Measurements from ENCODE around the gene MAST4.
"Not testable (repeated sequence)": the region's sequence is repeated elsewhere in the genome, so short reads cannot be mapped to it uniquely, and the experiment has no call there.

Gene MAST4

GRCh38 chr5:67127347-67127895 lies 531.2 kb downstream of the MAST4 start:
- H3K27ac ChIP-seq; DNase-seq (ENCODE audit: low read depth, low spot score): not testable (repeated sequence)

DNA sequence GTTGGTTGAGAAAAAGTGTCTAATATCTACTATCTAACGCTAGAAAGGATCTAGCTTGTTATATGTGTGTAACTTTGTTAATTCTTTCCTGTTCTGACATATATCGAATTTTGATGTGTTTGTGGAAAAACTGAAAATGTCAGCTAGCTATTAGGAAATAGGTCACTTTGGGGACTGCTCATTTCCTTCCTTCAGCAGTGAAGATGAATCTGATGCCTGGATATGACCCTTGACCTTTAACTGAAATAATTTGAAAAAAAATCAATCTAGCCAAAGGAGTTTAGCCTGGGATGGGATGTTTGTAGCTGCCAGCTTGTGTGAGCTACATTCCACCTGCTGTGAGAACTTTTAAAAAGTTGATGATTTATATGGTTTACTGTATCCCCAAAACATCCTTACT lies 533.6 kb downstream of the MAST4 start:
- DNase-seq (ENCODE audit: low read depth, low spot score), result no peak
- no peak overlapping the region for H3K27ac ChIP-seq

DNA sequence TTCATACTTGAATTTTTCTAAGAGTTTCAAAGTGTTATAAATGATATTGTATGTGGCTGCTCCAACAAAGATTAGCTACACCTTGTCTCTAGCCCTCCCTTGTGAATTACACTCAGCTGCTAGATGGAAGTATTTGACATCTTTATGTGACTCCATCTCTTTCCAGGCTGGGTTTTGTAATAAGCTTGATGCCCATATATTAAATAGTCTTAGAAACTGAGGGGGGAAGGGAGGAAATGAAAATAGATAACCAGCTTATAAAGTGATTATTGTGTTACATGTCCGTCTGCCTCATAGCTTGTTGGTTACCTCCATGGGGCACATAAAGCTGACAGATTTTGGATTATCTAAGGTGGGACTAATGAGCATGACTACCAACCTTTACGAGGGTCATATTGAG lies 537.0 kb downstream of the MAST4 start:
- no peak overlapping the region for H3K27ac ChIP-seq
- DNase-seq (ENCODE audit: low read depth, low spot score), result no peak

GRCh38 chr5:67133776-67134175 lies 537.6 kb downstream of the MAST4 start:
- DNase-seq (ENCODE audit: low read depth, low spot score), result no peak
- no peak overlapping the region for H3K27ac ChIP-seq

- no peak overlapping the region for H3K27ac ChIP-seq
- DNase-seq (ENCODE audit: low read depth, low spot score), result no peak
Measured at GRCh38 chr5:67135381-67135984, 539.3 kb downstream of the MAST4 start.

GRCh38 chr5:67139030-67139429 lies 542.8 kb downstream of the MAST4 start:
- no peak for DNase-seq (ENCODE audit: low read depth, low spot score)
- no peak overlapping the region for H3K27ac ChIP-seq

GRCh38 chr5:67140413-67140812 lies 544.2 kb downstream of the MAST4 start:
- DNase-seq (ENCODE audit: low read depth, low spot score), result no peak
- H3K27ac ChIP-seq, result no peak overlapping the region

DNA sequence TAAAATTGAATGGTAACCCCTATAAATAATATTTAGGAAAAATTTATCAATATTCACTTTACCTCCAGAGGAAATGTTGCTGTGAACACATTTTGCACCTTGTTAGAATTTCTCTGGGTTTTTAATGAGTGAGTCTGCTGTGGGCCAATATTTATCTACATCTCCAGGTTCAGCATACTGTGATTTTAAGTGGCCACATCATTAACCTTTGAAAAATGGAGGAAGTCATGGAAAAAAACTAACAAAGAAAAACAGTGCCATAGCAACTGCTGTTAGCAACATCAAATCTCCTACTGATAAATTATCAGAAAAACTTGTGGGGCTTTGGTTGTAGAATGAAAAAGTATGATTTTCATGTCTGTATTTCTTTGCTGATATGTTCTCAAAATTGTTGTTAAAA lies 545.5 kb downstream of the MAST4 start:
- no peak overlapping the region for H3K27ac ChIP-seq
- DNase-seq (ENCODE audit: low read depth, low spot score), result no peak

DNA sequence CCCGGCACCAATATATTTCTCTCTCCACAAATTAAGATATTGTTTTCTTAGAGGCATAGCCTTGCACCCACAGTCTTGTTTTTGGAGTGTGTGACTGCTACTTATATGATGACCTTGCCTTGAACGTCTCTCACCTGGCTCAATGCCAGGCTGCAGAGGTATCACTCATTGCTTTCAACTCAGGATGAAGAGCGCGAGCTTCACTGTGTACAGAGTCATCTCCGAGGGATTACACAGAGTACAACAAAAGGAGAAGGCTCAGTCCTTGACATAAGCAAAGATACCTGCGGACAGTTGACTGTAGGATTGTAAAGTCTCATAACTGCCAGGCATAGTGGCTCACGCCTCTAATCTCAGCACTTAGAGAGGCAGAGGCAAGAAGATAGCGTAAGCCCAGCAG lies 546.6 kb downstream of the MAST4 start:
- H3K27ac ChIP-seq, result no peak overlapping the region
- no peak for DNase-seq (ENCODE audit: low read depth, low spot score)

GRCh38 chr5:67143549-67143948 lies 547.4 kb downstream of the MAST4 start:
- no peak overlapping the region for H3K27ac ChIP-seq
- no peak for DNase-seq (ENCODE audit: low read depth, low spot score)

- DNase-seq (ENCODE audit: low read depth, low spot score), result no peak
- H3K27ac ChIP-seq, result no peak overlapping the region
Measured at GRCh38 chr5:67144183-67144639, 548.0 kb downstream of the MAST4 start.

DNA sequence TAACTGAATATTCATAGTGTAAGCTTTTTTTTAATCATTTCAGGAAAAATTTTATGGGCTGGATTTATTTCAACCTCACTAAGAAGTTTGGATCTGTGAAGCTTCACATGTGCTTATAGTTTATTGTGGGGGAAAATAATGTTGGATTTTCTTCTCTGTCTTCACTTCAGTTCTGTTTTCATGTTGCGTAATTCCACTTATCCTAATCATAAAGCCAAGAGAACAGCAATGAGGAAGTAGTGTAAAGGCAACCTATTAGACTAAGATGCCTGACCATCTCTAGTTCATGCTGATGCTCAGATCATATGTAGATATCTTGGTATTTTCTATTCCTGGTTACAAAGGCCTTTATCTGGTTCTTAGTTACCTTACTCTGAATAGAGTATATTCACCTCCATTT lies 550.4 kb downstream of the MAST4 start:
- no peak for DNase-seq (ENCODE audit: low read depth, low spot score)
- no peak overlapping the region for H3K27ac ChIP-seq

DNA sequence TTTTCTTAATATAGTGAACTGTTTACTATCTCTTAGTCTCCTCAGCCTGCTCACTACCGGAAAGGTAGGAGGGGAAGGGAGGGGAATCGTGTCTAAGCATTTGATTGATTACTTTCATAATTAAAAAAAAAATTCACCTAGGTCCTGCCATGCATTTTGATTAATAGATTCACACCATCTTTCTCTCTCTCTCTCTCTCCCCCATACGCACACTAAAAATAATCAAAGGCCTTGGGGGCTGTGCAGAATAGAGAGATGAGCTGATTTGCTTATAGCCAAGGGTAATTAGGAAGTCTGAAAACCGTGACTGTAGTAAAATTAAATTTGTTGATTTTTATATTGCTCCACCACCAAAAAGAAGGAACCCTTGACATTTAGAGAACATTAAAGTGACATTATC lies 550.8 kb downstream of the MAST4 start:
- no peak overlapping the region for H3K27ac ChIP-seq

DNA sequence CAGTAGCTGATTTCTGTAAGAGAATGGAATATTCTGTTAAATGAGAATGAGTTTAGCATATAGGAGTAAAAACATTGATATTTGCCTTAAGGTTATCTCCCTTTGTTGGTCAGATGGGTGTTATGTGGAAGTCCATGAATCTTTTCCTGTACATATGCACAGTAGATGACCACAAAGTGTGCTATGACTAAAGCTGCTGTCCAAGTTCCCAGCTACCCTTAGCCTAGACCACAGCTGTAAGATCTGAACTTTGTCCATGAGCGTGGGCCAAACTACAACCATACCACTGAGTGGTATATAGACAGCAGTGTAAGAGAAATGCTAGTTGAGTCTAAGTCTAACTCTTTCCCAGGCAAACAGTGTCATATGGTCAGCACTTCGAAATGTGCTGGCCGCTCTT lies 551.6 kb downstream of the MAST4 start:
- no peak overlapping the region for H3K27ac ChIP-seq
- DNase-seq (ENCODE audit: low read depth, low spot score), result no peak

More for the DNA sequence above, 550.8 kb downstream of the MAST4 start:
- no peak for DNase-seq (ENCODE audit: low read depth, low spot score)

- DNase-seq (ENCODE audit: low read depth, low spot score), result no peak
- no peak overlapping the region for H3K27ac ChIP-seq
Measured at GRCh38 chr5:67149057-67149950, 553.1 kb downstream of the MAST4 start.

- no peak for DNase-seq (ENCODE audit: low read depth, low spot score)
- H3K27ac ChIP-seq, result no peak overlapping the region
Measured at GRCh38 chr5:67149951-67150523, 553.8 kb downstream of the MAST4 start.

DNA sequence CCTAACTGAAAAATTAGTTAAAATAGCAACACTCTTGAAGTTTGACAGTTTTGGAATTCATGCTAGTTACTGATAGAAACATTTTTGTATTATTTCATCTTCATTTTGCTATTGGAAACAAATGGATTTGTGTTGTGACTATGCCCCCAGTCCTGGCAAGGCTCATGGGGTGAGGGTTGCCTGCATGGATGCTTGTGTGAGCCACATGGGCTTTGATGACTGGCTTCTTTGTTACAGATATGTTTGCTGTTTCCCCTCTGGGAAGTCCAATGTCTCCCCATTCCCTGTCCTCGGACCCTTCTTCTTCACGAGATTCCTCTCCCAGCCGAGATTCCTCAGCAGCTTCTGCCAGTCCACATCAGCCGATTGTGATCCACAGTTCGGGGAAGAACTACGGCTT lies 556.2 kb downstream of the MAST4 start:
- H3K27ac ChIP-seq, result no peak overlapping the region
- DNase-seq (ENCODE audit: low read depth, low spot score), result no peak

DNA sequence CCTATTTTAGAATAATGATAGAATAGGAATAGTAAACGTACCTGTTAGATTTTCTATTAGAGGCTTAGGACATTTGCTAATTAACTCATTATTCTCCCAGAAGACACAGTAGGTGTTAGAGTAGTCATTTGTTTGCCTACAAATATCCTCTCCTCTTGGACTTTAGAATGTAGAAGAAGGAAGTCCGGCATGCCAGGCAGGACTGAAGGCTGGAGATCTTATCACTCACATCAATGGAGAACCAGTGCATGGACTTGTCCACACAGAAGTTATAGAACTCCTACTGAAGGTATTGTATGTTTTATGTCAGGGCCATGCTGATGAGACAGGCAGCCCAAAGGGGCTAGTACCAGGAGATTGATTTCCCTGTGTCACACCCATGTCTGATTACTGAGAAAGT lies 557.1 kb downstream of the MAST4 start:
- H3K27ac ChIP-seq, result peak overlapping the region; percentile 6
- DNase-seq (ENCODE audit: low read depth, low spot score), result no peak

DNA sequence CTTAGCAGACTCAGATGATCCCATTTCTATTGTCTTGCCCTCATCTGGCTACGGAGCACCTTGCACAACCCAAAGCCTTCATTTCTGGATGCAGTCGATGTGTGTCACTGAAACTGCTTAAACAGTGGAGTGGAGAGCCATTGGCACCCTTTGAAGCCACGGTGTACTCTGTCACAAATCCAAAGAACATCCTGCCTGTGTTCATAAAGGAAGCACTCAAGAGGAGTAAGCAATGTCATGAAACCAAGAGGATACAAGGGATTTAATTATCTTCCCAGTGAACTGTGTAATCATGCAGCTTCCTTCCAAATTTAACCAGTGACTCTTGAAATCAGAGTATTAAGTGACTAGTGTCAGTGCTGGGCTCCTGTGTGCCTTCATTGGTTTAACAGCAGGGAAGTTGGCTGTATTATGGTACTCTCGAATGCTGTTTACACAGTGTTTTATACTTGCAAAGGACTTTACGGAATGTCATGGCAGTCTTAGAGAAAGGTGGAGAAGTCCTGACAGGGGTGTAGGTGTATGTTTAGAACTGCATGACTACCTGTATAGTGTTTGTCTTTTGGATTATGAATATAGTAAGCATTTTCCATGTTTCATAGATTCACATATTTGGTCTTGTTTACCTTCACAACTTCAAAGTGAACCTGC lies 558.5 kb downstream of the MAST4 start:
- no peak for DNase-seq (ENCODE audit: low read depth, low spot score)
- H3K27ac ChIP-seq, result peak overlapping the region; percentile 12

DNA sequence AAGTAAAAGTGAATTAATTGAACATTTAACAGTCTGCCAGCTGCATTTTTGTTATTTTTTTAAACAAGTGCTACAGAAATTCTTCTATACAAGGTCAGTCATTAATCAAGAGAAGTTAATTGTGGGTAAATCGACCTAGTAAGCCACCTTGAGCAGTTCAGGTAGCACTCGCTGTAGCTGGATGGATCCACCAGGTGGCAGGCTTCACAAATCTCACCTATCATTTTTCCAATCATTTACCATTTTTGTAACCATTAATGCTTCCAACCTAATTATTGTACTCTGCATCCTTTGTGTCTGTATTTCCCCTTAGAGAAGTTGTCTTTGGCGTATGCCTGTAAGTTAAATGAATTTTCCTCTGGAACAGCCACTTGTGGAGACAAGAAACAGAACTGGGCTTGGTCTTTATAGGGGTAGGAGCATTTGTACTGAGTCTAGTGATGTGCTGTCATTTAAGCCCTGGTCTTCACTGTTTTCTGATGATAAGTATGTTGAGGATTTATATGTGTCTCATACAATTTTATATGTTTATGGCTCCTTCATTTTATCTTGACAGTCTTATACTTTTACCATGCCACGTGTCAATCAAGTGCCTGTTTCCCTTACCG lies 560.9 kb downstream of the MAST4 start:
- DNase-seq (ENCODE audit: low read depth, low spot score), result no peak

More for the DNA sequence above, 560.9 kb downstream of the MAST4 start:
- H3K27ac ChIP-seq, result peak overlapping the region; percentile 7
